ENCODE data around the gene TAGAP. TPM values are rescaled to one million over a fixed set of nuclear protein-coding genes. Genes with fewer than 3 reads are reported as not detected.

Gene TAGAP
- total RNA-seq, 1 experiment from 2014 or later: not detected

Other genes with a start within 250 kb of the TAGAP start
- 277 and 282 TPM in 2 replicates for gene EZR, start 225.6 kb downstream of the TAGAP start, total RNA-seq (2014; rRNA removed; shearing (Covaris generic))
- gene RSPH3, start 44.8 kb downstream of the TAGAP start, total RNA-seq (2014; rRNA removed; shearing (Covaris generic)): 2.6 and 5.8 TPM in 2 replicates
- gene FNDC1, start 124.4 kb upstream of the TAGAP start, total RNA-seq (2014; rRNA removed; shearing (Covaris generic)): not detected in 2 replicates

Measured in HT-29 (cell line).